GM23248 (cell line): ENCODE data around the gene DIDO1.

ENCODE experiments used
- EZH2 ChIP-seq: fragments of 200-600 bp; sonication (generic); IDR thresholded peaks from 2 replicates; pipeline ENCODE4 v1.6.1; 2018; ENCODE audit warnings: antibody characterized with exemption, mild to moderate bottlenecking; ENCODE audit not compliant: insufficient read depth, poor library complexity, severe bottlenecking
- EZH2phosphoT487 ChIP-seq: fragments of 200-600 bp; sonication (generic); IDR thresholded peaks from 2 replicates; pipeline ENCODE4 v1.6.1; 2018; ENCODE audit warnings: antibody characterized with exemption, moderate library complexity, mild to moderate bottlenecking, low read depth; ENCODE audit not compliant: insufficient read depth

GRCh38 chr20:62832951-62833391, 93.3 kb downstream of the DIDO1 start:
- TF ChIP-seq EZH2 (no peak), EZH2phosphoT487 (no peak)
